Gastroesophageal sphincter (tissue), 3 donors: ENCODE measurements around the gene SAP30L.

ENCODE experiments used
- CTCF ChIP-seq, 4 experiments: fragments of 200-600 bp in 2 of 4; fragments of 450-650 bp in 2 of 4; sonication (generic) in 1 of 4; IDR thresholded peaks; one replicate each; pipeline ENCODE4 v1.5.1; 2017 to 2019; ENCODE audit warnings: antibody characterized with exemption in 4 of 4, mild to moderate bottlenecking in 2 of 4, moderate library complexity in 2 of 4
- EP300 ChIP-seq: sonication (generic); formaldehyde crosslinking; IDR thresholded peaks from one replicate; pipeline ENCODE4 v1.6.1; 2017; ENCODE audit warnings: antibody characterized with exemption, mild to moderate bottlenecking
- POLR2A ChIP-seq, 2 donors: fragments of 450-650 bp; IDR thresholded peaks; one replicate each; pipeline ENCODE4 v1.6.1; 2017; ENCODE audit warnings: antibody characterized with exemption in 2 of 2, mild to moderate bottlenecking in 2 of 2, moderate library complexity in 1 of 2
- POLR2AphosphoS5 ChIP-seq: sonication (generic); formaldehyde crosslinking; IDR thresholded peaks from one replicate; pipeline ENCODE4 v1.6.1; 2017; ENCODE audit warnings: antibody characterized with exemption

GRCh38 chr5:154476354-154477205 is 30.8 kb downstream of the SAP30L start:
- TF ChIP-seq CTCF (IDR thresholded peaks at IDR 0.05) (no peak), POLR2A (IDR thresholded peaks at IDR 0.05) (no peak), POLR2AphosphoS5 (no peak), EP300 (no peak)
